Transverse colon (tissue), 4 donors: ENCODE data around the gene PRLR. TPM values are rescaled to one million over a fixed set of nuclear protein-coding genes. Genes with fewer than 3 reads are reported as not detected.

ENCODE experiments used
- DNase-seq: peaks from one replicate; pipeline ENCODE4 v3.0.0-alpha.2; 2019
- H3K27ac ChIP-seq, 4 donors: fragments of 200-600 bp; sonication (generic); 2 replicates each; pipeline ENCODE4 v1.5.1; 2016 to 2018; ENCODE audit warnings: inconsistent platforms in 4 of 4
- H3K27me3 ChIP-seq: fragments of 200-600 bp; sonication (generic); 2 replicates; pipeline ENCODE4 v1.5.1; 2017; ENCODE audit warnings: inconsistent platforms
- H3K36me3 ChIP-seq, 4 donors: fragments of 200-600 bp; sonication (generic); 2 replicates each; pipeline ENCODE4 v1.5.1; 2017 to 2019; ENCODE audit warnings: inconsistent platforms in 4 of 4
- H3K4me1 ChIP-seq, 4 donors: fragments of 200-600 bp; sonication (generic); 2 replicates each; pipeline ENCODE4 v1.5.1; 2017 to 2020; ENCODE audit warnings: inconsistent platforms in 4 of 4
- H3K4me3 ChIP-seq, 4 donors: fragments of 200-600 bp; sonication (generic); 1 replicate in 1 of 4; 2 replicates in 3 of 4; pipeline versions ENCODE4 v1.5.1 to v1.6.1; 2017 to 2019; ENCODE audit warnings: inconsistent platforms in 4 of 4
- H3K9me3 ChIP-seq, 2 donors: fragments of 200-600 bp; sonication (generic); 2 replicates each; pipeline ENCODE4 v1.5.1; 2017 to 2019; ENCODE audit warnings: inconsistent platforms in 2 of 2
- CTCF ChIP-seq, 5 experiments: fragments of 200-600 bp in 3 of 5; fragments of 450-650 bp in 2 of 5; sonication (generic) in 3 of 5; IDR thresholded peaks; 1 replicate in 2 of 5; 2 replicates in 3 of 5; pipeline ENCODE4 v1.5.1; 2016 to 2017; ENCODE audit warnings: antibody characterized with exemption in 5 of 5, inconsistent platforms in 3 of 5, mild to moderate bottlenecking in 2 of 5, moderate library complexity in 1 of 5
- EP300 ChIP-seq: sonication (generic); formaldehyde crosslinking; IDR thresholded peaks from one replicate; pipeline ENCODE4 v1.6.1; 2017; ENCODE audit warnings: antibody characterized with exemption, low read depth
- POLR2A ChIP-seq: fragments of 450-650 bp; IDR thresholded peaks from one replicate; pipeline ENCODE4 v1.6.1; 2016; ENCODE audit warnings: antibody characterized with exemption, mild to moderate bottlenecking, moderate library complexity
- POLR2AphosphoS5 ChIP-seq, 3 donors: sonication (generic); formaldehyde crosslinking; IDR thresholded peaks; one replicate each; pipeline ENCODE4 v1.6.1; 2016; ENCODE audit warnings: antibody characterized with exemption in 3 of 3
- WGBS, 2 donors: methylation state at CpG; one replicate each; pipeline ENCODE4 v1.1.5; 2018; ENCODE audit warnings: low coverage in 1 of 2; 5-methylcytosine and 5-hydroxymethylcytosine counted together
- in situ Hi-C, 4 donors: fragments of 200-750 bp; cut with MboI; loops; one replicate each; pipeline versions ENCODE4 v1.15.0 to v1.15.1; 2017; ENCODE audit warnings: low sequenced_read_pairs in 3 of 4, low pct_ligation_motif_present in 1 of 4, low pct_unique_long_range_greater_than_20kb in 1 of 4
- intact Hi-C: fragments of 100-400 bp; cut with DNase I; formaldehyde crosslinking; loops from one replicate; pipeline ENCODE4 v1.15.1; 2023; ENCODE audit warnings: low total_unique reads
- total RNA-seq, 4 donors: library from RNA; depleted of rRNA; stranded (reverse); fragments of >200 nt; gene quantifications; one replicate each; pipeline ENCODE4 v1.1.0, GENCODE V29; 2016

PRLR gene
- total RNA-seq, 4 donors from 2014 or later = 4.9 to 19.8 (median 13.0) TPM

GRCh38 chr5:35239476-35239875, 9.2 kb upstream of the PRLR start:
- Histone ChIP-seq H3K27me3 (no peaks in the 10 kb centered on the region), H3K9me3 (no peaks in the 10 kb centered on the region), H3K36me3 (no peaks in the 10 kb centered on the region), H3K4me3 (no peak overlapping the region), H3K27ac (no peak overlapping the region), H3K4me1 (peaks cover 0 to 21% (median 4%) of the 10 kb centered on the region in 4 donors)
- TF ChIP-seq POLR2A = no peak
- DNase-seq = no peak
- intact Hi-C loops (loop anchor here (1.0 kb wide), 1 partner anchor 42 kb away; no protein-coding TSS in a partner anchor), in situ Hi-C loops (no loop called here)
- 90 to 92% methylated on average over 3 to 7 of the region's 7 CpGs for WGBS, 2 donors

GRCh38 chr5:35237580-35238376, 7.5 kb upstream of the PRLR start:
- H3K27ac ChIP-seq = peak overlapping the region; percentile 57 to 65 (median 61)
- H3K4me3 ChIP-seq = no peak overlapping the region
- in situ Hi-C loops (no loop called here), intact Hi-C loops (no loop called here)
- 58 to 80% methylated on average over 1 to 2 of the region's 2 CpGs for WGBS, 2 donors
- no peaks in the 10 kb centered on the region for H3K36me3 ChIP-seq
- no peaks in the 10 kb centered on the region for H3K27me3 ChIP-seq
- TF ChIP-seq EP300 (no peak), POLR2AphosphoS5 (IDR thresholded peaks at IDR 0.05) (peak in 2 of 3 donors; percentile 38 to 48), POLR2A (no peak), CTCF (IDR thresholded peaks at IDR 0.05) (no peak)
- H3K4me1 ChIP-seq = peaks cover 0 to 17% (median 4%) of the 10 kb centered on the region in 4 donors
- H3K9me3 ChIP-seq = no peaks in the 10 kb centered on the region
- no peak for DNase-seq

DNA sequence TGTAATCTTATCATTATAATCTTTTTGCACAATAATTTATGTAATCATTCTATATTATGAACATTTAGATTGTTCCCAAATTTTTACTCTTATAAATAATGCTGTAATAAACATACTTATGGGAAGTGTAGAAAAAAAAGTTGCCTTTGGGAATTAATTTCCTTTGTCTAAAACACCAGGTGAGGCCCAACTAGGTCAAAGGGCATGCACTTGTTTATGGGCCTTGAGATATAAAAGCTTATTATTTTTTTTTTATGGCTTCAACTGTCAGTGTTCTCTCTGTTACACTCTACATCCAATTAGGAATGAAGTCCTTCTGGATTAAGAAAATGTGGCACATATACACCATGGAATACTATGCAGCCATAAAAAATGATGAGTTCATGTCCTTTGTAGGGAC, 6.5 kb upstream of the PRLR start:
- intact Hi-C loops = no loop called here
- H3K27ac ChIP-seq = no peak overlapping the region
- H3K27me3 ChIP-seq = no peaks in the 10 kb centered on the region
- TF ChIP-seq CTCF (IDR thresholded peaks at IDR 0.05) = no peak
- TF ChIP-seq POLR2A = no peak
- TF ChIP-seq EP300 = no peak
- no peak for TF ChIP-seq POLR2AphosphoS5 (IDR thresholded peaks at IDR 0.05)
- DNase-seq = no peak
- peaks cover 0 to 17% (median 4%) of the 10 kb centered on the region in 4 donors for H3K4me1 ChIP-seq
- no peaks in the 10 kb centered on the region for H3K36me3 ChIP-seq
- no peaks in the 10 kb centered on the region for H3K9me3 ChIP-seq
- in situ Hi-C loops = no loop called here
- no peak overlapping the region for H3K4me3 ChIP-seq

DNA sequence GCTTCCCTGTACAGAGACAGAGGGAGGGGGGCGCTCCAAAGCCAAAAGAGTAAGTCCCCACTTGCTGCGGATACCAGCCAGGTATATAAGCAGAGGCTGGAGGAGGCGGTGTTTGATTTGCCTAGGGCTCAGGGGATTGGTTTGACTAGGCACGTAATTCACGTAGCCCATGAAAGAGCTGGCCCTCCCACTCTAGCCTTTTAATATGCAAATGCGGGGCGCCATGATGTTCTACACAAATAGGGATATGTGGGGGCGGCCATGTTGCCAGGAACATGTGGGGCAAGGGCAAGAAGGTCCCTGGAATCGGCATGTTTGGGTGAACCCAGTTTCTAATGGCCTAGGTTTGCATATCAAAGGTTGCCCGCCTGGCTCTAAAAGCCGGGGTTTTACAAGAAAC, 3.3 kb upstream of the PRLR start:
- Histone ChIP-seq H3K9me3 (no peaks in the 10 kb centered on the region), H3K27me3 (peaks cover 13% of the 10 kb centered on the region), H3K4me3 (no peak overlapping the region), H3K27ac (no peak overlapping the region), H3K4me1 (peaks cover 3 to 33% (median 14%) of the 10 kb centered on the region in 4 donors), H3K36me3 (no peaks in the 10 kb centered on the region)
- no peak for DNase-seq
- intact Hi-C loops (loop anchor here (5.0 kb wide), 1 partner anchor 1314 kb away; no protein-coding TSS in a partner anchor), in situ Hi-C loops (no loop called here)
- TF ChIP-seq POLR2A (no peak), CTCF (IDR thresholded peaks at IDR 0.05) (no peak), EP300 (no peak), POLR2AphosphoS5 (IDR thresholded peaks at IDR 0.05) (no peak)
- 90 to 100% methylated on average over 2 to 11 of the region's 11 CpGs for WGBS, 2 donors
